HL-60/S4 treated with phorbol 12-myristate 13-acetate at 8.2 ng/mL for 4 days and 3 days (cell line): ENCODE data around the gene CELSR2.

Experiments
- in situ Hi-C: fragments of 300-500 bp; cut with MboI; formaldehyde crosslinking; loops from 2 replicates; pipeline ENCODE4 v1.15.0; 2022; ENCODE audit warnings: low sequenced_read_pairs

Gene CELSR2

DNA sequence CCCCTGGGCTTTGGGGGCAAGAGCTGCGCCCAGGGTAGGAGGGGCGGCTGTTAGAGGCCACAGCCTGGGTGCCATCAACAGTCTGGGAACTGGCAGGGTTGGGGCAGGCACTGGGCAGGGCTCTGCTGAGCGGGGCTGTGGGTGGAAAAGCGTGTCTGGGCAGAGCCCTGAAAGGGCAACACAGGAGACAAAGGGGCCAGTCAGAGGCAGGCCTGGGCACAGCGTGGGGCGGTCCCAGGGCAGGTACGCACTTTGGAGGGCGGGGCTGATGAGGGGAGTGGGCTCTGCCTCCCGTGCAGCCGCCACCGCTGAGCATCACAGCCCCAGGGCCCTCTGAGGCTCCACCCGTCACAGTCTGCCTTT, 13.9 kb downstream of the CELSR2 start:
- in situ Hi-C loops: loop anchor here (10.0 kb wide), 2 partner anchors 132 to 272 kb away; partner anchors contain the start of genes GPR61 and SORT1

- in situ Hi-C loops: loop anchor here (10.0 kb wide), 2 partner anchors 131 to 271 kb away; partner anchors contain the start of genes GPR61 and SORT1
These were observed 14.4 kb downstream of the CELSR2 start for GRCh38 chr1:109263597-109264378.

GRCh38 chr1:109264379-109264755, 15.0 kb downstream of the CELSR2 start:
- in situ Hi-C loops: loop anchor here (10.0 kb wide), 2 partner anchors 130 to 270 kb away; partner anchors contain the start of genes GPR61 and SORT1

- in situ Hi-C loops: loop anchor here (10.0 kb wide), 2 partner anchors 130 to 270 kb away; partner anchors contain the start of genes GPR61 and SORT1
These were observed 15.7 kb downstream of the CELSR2 start for GRCh38 chr1:109265016-109265415.

GRCh38 chr1:109265741-109266330, 16.5 kb downstream of the CELSR2 start:
- in situ Hi-C loops: loop anchor here (10.0 kb wide), 2 partner anchors 129 to 269 kb away; partner anchors contain the start of genes GPR61 and SORT1

GRCh38 chr1:109266965-109267364, 17.6 kb downstream of the CELSR2 start:
- in situ Hi-C loops: loop anchor here (10.0 kb wide), 2 partner anchors 128 to 268 kb away; partner anchors contain the start of genes GPR61 and SORT1

DNA sequence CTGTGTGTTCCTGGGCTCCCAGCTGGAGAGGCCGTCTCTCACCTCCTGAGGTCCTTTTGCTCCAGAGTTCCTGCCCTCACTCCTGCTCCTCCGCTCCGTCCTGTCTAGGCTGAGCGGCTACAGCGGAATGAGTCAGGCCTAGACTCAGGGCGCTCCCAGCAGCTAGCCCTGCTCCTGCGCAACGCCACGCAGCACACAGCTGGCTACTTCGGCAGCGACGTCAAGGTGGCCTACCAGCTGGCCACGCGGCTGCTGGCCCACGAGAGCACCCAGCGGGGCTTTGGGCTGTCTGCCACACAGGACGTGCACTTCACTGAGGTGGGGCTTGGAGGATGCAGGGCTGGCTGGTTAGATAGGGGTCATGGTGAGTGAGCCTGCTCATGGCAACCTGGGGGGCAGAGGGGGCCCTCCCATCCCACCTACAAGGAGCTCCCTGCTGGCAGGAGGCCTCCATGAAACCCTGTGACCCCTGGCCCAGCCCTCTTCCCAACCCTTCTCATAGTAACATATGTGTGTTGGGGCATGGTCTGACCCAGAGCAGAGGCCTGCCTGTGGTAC, 18.5 kb downstream of the CELSR2 start:
- in situ Hi-C loops: loop anchor here (10.0 kb wide), 2 partner anchors 127 to 267 kb away; partner anchors contain the start of genes GPR61 and SORT1

DNA sequence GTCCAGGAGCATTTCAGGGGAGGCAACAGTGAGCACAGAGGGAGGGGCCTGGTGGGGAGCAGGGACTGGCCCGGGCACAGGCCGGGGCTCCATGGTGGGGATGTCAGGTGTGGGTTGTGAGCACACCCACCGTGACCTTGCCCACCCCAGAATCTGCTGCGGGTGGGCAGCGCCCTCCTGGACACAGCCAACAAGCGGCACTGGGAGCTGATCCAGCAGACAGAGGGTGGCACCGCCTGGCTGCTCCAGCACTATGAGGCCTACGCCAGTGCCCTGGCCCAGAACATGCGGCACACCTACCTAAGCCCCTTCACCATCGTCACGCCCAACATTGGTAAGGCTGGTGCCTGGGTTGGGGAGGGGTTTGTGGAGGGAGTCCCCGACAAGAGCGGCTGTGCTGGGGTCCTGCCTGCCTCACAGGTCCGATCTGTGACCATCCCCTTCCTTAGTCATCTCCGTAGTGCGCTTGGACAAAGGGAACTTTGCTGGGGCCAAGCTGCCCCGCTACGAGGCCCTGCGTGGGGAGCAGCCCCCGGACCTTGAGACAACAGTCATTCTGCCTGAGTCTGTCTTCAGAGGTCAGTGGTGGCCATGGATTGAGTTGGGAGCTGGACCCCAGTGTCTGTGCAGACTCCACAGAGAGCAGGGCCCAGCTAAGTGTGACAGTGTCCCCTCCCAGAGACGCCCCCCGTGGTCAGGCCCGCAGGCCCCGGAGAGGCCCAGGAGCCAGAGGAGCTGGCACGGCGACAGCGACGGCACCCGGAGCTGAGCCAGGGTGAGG, 19.3 kb downstream of the CELSR2 start:
- in situ Hi-C loops: loop anchor here (10.0 kb wide), 2 partner anchors 126 to 266 kb away; partner anchors contain the start of genes GPR61 and SORT1

DNA sequence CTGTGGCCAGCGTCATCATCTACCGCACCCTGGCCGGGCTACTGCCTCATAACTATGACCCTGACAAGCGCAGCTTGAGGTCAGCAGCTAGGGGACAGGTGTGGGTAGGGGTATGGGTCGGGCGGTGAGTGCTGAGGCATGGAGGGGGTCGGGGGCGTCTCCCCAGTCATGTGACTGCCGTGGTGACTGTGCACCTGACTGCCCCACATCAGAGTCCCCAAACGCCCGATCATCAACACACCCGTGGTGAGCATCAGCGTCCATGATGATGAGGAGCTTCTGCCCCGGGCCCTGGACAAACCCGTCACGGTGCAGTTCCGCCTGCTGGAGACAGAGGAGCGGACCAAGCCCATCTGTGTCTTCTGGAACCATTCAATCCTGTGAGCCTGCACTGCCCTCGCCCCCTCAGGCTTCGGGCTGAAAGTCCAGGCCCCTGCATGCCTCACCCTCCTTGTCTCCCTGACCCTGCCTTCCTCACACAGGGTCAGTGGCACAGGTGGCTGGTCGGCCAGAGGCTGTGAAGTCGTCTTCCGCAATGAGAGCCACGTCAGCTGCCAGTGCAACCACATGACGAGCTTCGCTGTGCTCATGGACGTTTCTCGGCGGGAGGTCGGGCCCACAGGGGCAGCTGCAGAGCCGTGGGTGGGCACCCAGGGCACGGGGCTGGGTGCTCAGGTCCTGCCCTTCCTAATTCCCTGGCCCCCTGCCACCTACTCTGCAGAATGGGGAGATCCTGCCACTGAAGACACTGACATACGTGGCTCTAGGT, 20.1 kb downstream of the CELSR2 start:
- in situ Hi-C loops: loop anchor here (10.0 kb wide), 2 partner anchors 125 to 265 kb away; partner anchors contain the start of genes GPR61 and SORT1

DNA sequence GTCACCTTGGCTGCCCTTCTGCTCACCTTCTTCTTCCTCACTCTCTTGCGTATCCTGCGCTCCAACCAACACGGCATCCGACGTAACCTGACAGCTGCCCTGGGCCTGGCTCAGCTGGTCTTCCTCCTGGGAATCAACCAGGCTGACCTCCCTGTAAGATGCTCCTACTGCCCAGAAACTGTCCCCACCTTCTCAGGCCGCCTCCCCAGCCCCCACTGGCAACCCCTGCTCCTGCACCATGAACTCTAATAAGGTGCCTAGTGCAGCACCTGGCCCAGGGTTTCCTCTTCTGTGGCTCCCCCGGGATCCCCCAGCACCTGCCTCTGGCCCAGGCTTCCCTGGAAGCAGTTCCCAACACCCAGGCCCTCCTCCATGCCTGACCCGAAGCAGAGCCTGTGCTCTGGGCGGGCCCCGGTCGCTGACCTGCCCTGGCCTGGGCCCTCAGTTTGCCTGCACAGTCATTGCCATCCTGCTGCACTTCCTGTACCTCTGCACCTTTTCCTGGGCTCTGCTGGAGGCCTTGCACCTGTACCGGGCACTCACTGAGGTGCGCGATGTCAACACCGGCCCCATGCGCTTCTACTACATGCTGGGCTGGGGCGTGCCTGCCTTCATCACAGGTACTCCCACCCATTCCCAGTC, 20.8 kb downstream of the CELSR2 start:
- in situ Hi-C loops: loop anchor here (10.0 kb wide), 2 partner anchors 125 to 265 kb away; partner anchors contain the start of genes GPR61 and SORT1

DNA sequence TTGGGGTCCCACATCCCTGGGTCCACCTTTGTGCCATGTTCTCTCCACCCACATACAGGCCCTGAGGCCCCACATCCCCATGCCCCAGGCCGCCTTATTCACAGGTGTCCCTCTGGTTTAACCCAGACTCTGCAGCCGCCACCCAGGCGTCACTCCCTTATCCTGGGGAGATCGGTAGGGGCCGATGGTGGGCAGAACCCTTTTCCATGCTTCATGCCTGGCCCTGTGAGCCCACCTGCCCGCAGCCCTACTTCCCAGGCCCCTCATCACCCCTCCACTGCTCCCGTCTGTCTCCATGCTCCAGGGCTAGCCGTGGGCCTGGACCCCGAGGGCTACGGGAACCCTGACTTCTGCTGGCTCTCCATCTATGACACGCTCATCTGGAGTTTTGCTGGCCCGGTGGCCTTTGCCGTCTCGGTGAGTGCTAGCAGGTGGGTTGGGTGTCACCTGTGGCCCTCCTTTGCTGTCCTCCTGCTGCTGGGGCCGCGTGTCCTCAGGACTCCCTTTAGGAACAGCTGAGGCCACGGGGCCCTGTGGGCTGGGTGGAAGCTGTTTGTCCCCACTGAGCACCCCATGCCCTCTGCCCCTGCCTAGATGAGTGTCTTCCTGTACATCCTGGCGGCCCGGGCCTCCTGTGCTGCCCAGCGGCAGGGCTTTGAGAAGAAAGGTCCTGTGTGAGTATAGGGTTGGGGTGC, 21.4 kb downstream of the CELSR2 start:
- in situ Hi-C loops: no loop called here

DNA sequence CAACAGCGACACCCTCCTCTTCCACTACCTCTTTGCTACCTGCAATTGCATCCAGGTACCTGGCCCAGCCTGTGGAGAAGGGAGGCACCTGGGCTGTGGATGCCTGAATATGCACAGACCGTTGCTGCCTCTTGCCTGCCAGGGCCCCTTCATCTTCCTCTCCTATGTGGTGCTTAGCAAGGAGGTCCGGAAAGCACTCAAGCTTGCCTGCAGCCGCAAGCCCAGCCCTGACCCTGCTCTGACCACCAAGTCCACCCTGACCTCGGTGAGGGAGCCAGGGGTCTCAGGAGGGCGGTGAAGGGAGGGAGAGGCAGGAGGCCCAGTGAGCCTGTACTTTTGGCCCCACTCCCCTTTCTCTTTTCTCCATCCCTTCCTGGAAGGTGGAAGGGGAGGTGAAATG, 22.1 kb downstream of the CELSR2 start:
- in situ Hi-C loops: no loop called here

GRCh38 chr1:109272021-109272799, 22.9 kb downstream of the CELSR2 start:
- in situ Hi-C loops: no loop called here

GRCh38 chr1:109272831-109273547, 23.6 kb downstream of the CELSR2 start:
- in situ Hi-C loops: no loop called here

- in situ Hi-C loops: no loop called here
These were observed 24.4 kb downstream of the CELSR2 start for GRCh38 chr1:109273570-109274288.
